Chondrocyte (in vitro differentiated cells): Measurements from ENCODE around the gene TTC3. TPM values are rescaled to one million over a fixed set of nuclear protein-coding genes. Genes with fewer than 3 reads are reported as not detected.

Source experiments
- DNase-seq: peaks from one replicate; pipeline ENCODE4 v3.0.0; 2021; ENCODE audit warnings: mixed read lengths, low spot score
- H3K27ac Mint-ChIP-seq: one replicate; pipeline ENCODE4 v1.8.0; 2021; ENCODE audit warnings: mild to moderate bottlenecking, moderate library complexity, mixed read lengths; ENCODE audit not compliant: unreplicated experiment
- H3K27me3 Mint-ChIP-seq: 2 replicates; pipeline ENCODE4 v1.8.0; 2021; ENCODE audit warnings: low read depth, mixed read lengths
- H3K36me3 Mint-ChIP-seq: 2 replicates; pipeline ENCODE4 v1.8.0; 2021; ENCODE audit warnings: low read depth, mixed read lengths
- H3K4me1 Mint-ChIP-seq: 2 replicates; pipeline ENCODE4 v1.8.0; 2021; ENCODE audit warnings: low read depth, mild to moderate bottlenecking, mixed read lengths
- H3K4me3 Mint-ChIP-seq: one replicate; pipeline ENCODE4 v1.8.0; 2021; ENCODE audit warnings: mild to moderate bottlenecking, moderate library complexity, mixed read lengths; ENCODE audit not compliant: unreplicated experiment
- H3K9me3 Mint-ChIP-seq: 2 replicates; pipeline ENCODE4 v1.8.0; 2021; ENCODE audit warnings: low read depth, mixed read lengths
- total RNA-seq: library from RNA; stranded (reverse); gene quantifications from 3 replicates; pipeline ENCODE4 v1.2.1, GENCODE V29; 2021
- TF ChIP-seq, protein P1 (sequence below): fragments of 200-600 bp; sonication (generic); IDR thresholded peaks from 2 replicates; pipeline ENCODE4 v1.5.0; 2021; ENCODE audit warnings: antibody characterized with exemption, mild to moderate bottlenecking, moderate library complexity

TTC3 gene
- total RNA-seq, 1 donor from 2014 or later = 258 TPM

DNA sequence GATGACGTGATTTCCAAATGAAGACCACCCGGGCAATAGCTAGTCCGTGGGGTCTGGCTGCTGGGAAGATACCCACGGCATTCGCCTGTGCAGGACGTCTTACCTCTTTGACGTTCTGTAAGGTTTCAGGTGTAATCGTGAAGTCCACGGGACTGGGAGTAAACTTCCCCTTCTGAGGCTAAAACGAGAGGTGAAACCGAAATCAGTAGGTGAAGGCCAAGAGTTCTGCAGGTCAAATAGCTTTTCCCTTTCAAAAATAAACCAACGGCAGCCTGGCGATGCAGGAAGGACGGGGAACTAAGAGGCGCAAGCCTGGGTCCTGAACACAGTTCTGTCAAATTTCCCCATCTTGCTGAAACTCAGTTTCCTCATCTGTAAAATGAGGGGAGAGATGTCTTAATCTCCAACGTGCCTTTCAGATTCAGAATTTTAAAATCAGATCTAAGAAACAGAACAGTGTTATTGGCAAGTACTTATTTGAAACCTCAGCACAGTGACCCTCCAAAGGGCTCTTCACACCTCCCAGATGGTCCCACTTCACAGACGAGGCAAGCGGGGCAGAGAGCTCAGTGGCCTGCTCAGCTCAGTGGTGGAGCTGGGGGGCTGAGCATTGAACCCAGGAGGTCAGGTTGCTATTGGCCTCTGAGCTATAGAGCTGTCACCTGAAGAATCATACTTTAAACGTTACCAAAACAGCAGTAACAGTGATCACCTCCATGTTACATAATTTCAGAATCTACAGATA lies 159.4 kb downstream of the TTC3 start:
- Mint-ChIP-seq H3K9me3 (no peaks in the 10 kb centered on the region), H3K27ac (no peak overlapping the region), H3K4me3 (no peak overlapping the region), H3K4me1 (no peaks in the 10 kb centered on the region), H3K27me3 (no peaks in the 10 kb centered on the region), H3K36me3 (peaks cover 29% of the 10 kb centered on the region)
- DNase-seq = no peak
- TF ChIP-seq, protein P1, sequence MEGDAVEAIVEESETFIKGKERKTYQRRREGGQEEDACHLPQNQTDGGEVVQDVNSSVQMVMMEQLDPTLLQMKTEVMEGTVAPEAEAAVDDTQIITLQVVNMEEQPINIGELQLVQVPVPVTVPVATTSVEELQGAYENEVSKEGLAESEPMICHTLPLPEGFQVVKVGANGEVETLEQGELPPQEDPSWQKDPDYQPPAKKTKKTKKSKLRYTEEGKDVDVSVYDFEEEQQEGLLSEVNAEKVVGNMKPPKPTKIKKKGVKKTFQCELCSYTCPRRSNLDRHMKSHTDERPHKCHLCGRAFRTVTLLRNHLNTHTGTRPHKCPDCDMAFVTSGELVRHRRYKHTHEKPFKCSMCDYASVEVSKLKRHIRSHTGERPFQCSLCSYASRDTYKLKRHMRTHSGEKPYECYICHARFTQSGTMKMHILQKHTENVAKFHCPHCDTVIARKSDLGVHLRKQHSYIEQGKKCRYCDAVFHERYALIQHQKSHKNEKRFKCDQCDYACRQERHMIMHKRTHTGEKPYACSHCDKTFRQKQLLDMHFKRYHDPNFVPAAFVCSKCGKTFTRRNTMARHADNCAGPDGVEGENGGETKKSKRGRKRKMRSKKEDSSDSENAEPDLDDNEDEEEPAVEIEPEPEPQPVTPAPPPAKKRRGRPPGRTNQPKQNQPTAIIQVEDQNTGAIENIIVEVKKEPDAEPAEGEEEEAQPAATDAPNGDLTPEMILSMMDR = no peak

GRCh38 chr21:37233551-37234146 lies 160.6 kb downstream of the TTC3 start:
- no peak overlapping the region for H3K27ac Mint-ChIP-seq
- no peak overlapping the region for H3K4me3 Mint-ChIP-seq
- H3K9me3 Mint-ChIP-seq = no peaks in the 10 kb centered on the region
- TF ChIP-seq, protein P1 = no peak
- H3K27me3 Mint-ChIP-seq = no peaks in the 10 kb centered on the region
- peaks cover 25% of the 10 kb centered on the region for H3K36me3 Mint-ChIP-seq
- H3K4me1 Mint-ChIP-seq = no peaks in the 10 kb centered on the region
- DNase-seq = no peak

DNA sequence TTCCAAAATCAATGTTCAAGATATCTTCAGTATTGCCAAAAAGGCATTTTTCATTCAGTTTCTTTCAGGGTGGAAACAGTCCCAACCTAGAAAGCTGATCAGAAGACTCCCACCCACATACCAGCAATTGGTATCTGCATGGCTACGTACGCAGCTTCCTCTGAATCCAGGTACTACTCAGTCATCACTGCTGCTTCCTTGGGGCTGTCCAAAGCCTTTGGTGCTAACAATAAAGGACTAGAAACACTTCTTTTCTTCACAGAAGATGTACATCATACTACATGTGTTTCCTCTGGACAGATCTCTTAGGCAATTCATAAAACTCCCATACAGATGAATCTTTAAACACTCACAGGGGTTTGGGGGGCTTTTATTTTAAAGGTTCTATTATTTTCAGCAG lies 164.3 kb downstream of the TTC3 start:
- Mint-ChIP-seq H3K4me3 (no peak overlapping the region), H3K9me3 (no peaks in the 10 kb centered on the region), H3K27ac (no peak overlapping the region), H3K27me3 (no peaks in the 10 kb centered on the region), H3K4me1 (peaks cover 5% of the 10 kb centered on the region), H3K36me3 (peaks cover 18% of the 10 kb centered on the region)
- no peak for DNase-seq
- TF ChIP-seq, protein P1 = no peak

DNA sequence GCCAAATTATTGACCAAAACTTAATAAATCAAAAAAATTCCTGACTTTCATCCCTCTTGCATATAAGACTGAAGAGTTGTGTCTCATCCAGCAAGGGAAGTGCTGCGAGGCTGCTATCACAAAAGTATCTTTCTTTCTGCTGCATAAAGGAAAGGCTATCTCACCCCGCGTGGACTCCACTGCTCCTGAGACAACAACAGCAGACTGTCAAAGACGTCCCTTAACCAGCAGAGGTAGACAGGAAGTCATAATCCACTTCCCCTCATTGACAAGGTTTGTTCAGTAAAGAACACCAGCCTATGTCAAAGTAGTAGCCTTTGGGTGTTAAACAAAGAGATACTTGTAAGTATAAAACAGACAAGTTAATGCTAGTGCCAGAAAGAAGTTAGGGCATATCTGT lies 164.7 kb downstream of the TTC3 start:
- Mint-ChIP-seq H3K4me3 (no peak overlapping the region), H3K36me3 (peaks cover 16% of the 10 kb centered on the region), H3K27ac (no peak overlapping the region), H3K4me1 (peaks cover 5% of the 10 kb centered on the region), H3K27me3 (no peaks in the 10 kb centered on the region), H3K9me3 (no peaks in the 10 kb centered on the region)
- DNase-seq = no peak
- TF ChIP-seq, protein P1 = no peak

GRCh38 chr21:37240978-37241377 lies 167.9 kb downstream of the TTC3 start:
- Mint-ChIP-seq H3K9me3 (no peaks in the 10 kb centered on the region), H3K4me3 (no peak overlapping the region), H3K27me3 (no peaks in the 10 kb centered on the region), H3K4me1 (peaks cover 24% of the 10 kb centered on the region), H3K36me3 (peaks cover 16% of the 10 kb centered on the region), H3K27ac (no peak overlapping the region)
- no peak for DNase-seq
- TF ChIP-seq, protein P1 = no peak
